Prostate gland (tissue), 2 donors: ENCODE measurements around the gene ING5. TPM values are rescaled to one million over a fixed set of nuclear protein-coding genes. Genes with fewer than 3 reads are reported as not detected.

Source experiments
- DNase-seq: peaks from one replicate; pipeline ENCODE4 v3.0.0-alpha.2; 2019; ENCODE audit warnings: low spot score
- H3K27ac ChIP-seq, 2 donors: fragments of 200-600 bp; sonication (generic); 2 replicates each; pipeline ENCODE4 v1.5.1; 2017 to 2019
- H3K27me3 ChIP-seq: fragments of 200-600 bp; sonication (generic); replicated peaks from 2 replicates; pipeline ENCODE4 v1.5.1; 2019; ENCODE audit not compliant: insufficient read depth
- H3K36me3 ChIP-seq, 2 donors: fragments of 200-600 bp; sonication (generic); 1 replicate in 1 of 2; 2 replicates in 1 of 2; pipeline versions ENCODE4 v1.5.1 to v1.8.1; 2017 to 2019
- H3K4me1 ChIP-seq: fragments of 200-600 bp; sonication (generic); replicated peaks from 2 replicates; pipeline ENCODE4 v1.5.1; 2019
- H3K4me3 ChIP-seq, 2 donors: fragments of 200-600 bp; sonication (generic); 2 replicates each; pipeline ENCODE4 v1.5.1; 2017 to 2019
- H3K9me3 ChIP-seq: fragments of 200-600 bp; sonication (generic); 2 replicates; pipeline ENCODE4 v1.5.1; 2017
- CTCF ChIP-seq, 4 experiments: fragments of 200-600 bp in 2 of 4; fragments of 450-650 bp in 2 of 4; sonication (generic) in 2 of 4; IDR thresholded peaks; 1 replicate in 3 of 4; 2 replicates in 1 of 4; pipeline ENCODE4 v1.5.1; 2016 to 2019; ENCODE audit warnings: antibody characterized with exemption in 4 of 4, mild to moderate bottlenecking in 2 of 4, moderate library complexity in 2 of 4
- POLR2A ChIP-seq: fragments of 450-650 bp; IDR thresholded peaks from one replicate; pipeline ENCODE4 v1.6.1; 2016; ENCODE audit warnings: antibody characterized with exemption, mild to moderate bottlenecking
- POLR2AphosphoS5 ChIP-seq: sonication (generic); formaldehyde crosslinking; IDR thresholded peaks from one replicate; pipeline ENCODE4 v1.6.1; 2017; ENCODE audit warnings: antibody characterized with exemption
- WGBS: methylation state at CpG from one replicate; pipeline ENCODE4 v1.1.5; 2018; 5-methylcytosine and 5-hydroxymethylcytosine counted together
- intact Hi-C: fragments of 100-400 bp; cut with DNase I; formaldehyde crosslinking; loops from one replicate; pipeline ENCODE4 v1.14.2; 2022
- total RNA-seq, 2 donors: library from RNA; depleted of rRNA; stranded (reverse); fragments of >200 nt; gene quantifications; one replicate each; pipeline ENCODE4 v1.1.0, GENCODE V29; 2016

Gene ING5
- total RNA-seq, 2 donors from 2014 or later, result 65.6 to 84.8 TPM

GRCh38 chr2:241672243-241673188 is 29.3 kb upstream of the ING5 start:
- peaks cover 0 to 9% of the 10 kb centered on the region in 2 donors for H3K36me3 ChIP-seq
- intact Hi-C loops, result no loop called here
- H3K27me3 ChIP-seq, result no peaks in the 10 kb centered on the region
- WGBS, result 90% methylated on average over 37 of the region's 42 CpGs
- TF ChIP-seq POLR2A (no peak), CTCF (IDR thresholded peaks at IDR 0.05) (no peak), POLR2AphosphoS5 (no peak)
- H3K4me1 ChIP-seq, result no peaks in the 10 kb centered on the region
- DNase-seq, result no peak
- H3K27ac ChIP-seq, result no peak overlapping the region
- H3K9me3 ChIP-seq, result no peaks in the 10 kb centered on the region
- H3K4me3 ChIP-seq, result no peak overlapping the region

- WGBS, result 95% methylated on average over 18 of the region's 18 CpGs
- no peaks in the 10 kb centered on the region for H3K9me3 ChIP-seq
- TF ChIP-seq POLR2AphosphoS5, result no peak
- TF ChIP-seq CTCF (IDR thresholded peaks at IDR 0.05), result no peak
- TF ChIP-seq POLR2A, result no peak
- no peaks in the 10 kb centered on the region for H3K4me1 ChIP-seq
- peaks cover 0 to 8% of the 10 kb centered on the region in 2 donors for H3K36me3 ChIP-seq
- intact Hi-C loops, result no loop called here
- DNase-seq, result no peak
- no peaks in the 10 kb centered on the region for H3K27me3 ChIP-seq
- H3K4me3 ChIP-seq, result no peak overlapping the region
- no peak overlapping the region for H3K27ac ChIP-seq
These were observed 28.6 kb upstream of the ING5 start for GRCh38 chr2:241673189-241673663.

- WGBS, result 73% methylated on average over 21 of the region's 21 CpGs
- no peak overlapping the region for H3K4me3 ChIP-seq
- H3K27me3 ChIP-seq, result no peaks in the 10 kb centered on the region
- H3K27ac ChIP-seq, result no peak overlapping the region
- no peaks in the 10 kb centered on the region for H3K9me3 ChIP-seq
- DNase-seq, result no peak
- TF ChIP-seq POLR2A (no peak), POLR2AphosphoS5 (no peak), CTCF (IDR thresholded peaks at IDR 0.05) (no peak)
- intact Hi-C loops, result no loop called here
- H3K4me1 ChIP-seq, result no peaks in the 10 kb centered on the region
- H3K36me3 ChIP-seq, result peaks cover 0 to 4% of the 10 kb centered on the region in 2 donors
These were observed 27.8 kb upstream of the ING5 start for GRCh38 chr2:241673797-241674725.

GRCh38 chr2:241675885-241676284 is 26.0 kb upstream of the ING5 start:
- Histone ChIP-seq H3K4me3 (no peak overlapping the region), H3K9me3 (no peaks in the 10 kb centered on the region), H3K27ac (no peak overlapping the region), H3K27me3 (no peaks in the 10 kb centered on the region), H3K4me1 (no peaks in the 10 kb centered on the region), H3K36me3 (peaks cover 0 to 4% of the 10 kb centered on the region in 2 donors)
- TF ChIP-seq POLR2A (no peak), CTCF (IDR thresholded peaks at IDR 0.05) (no peak), POLR2AphosphoS5 (no peak)
- WGBS, result 90% methylated on average over 17 of the region's 17 CpGs
- intact Hi-C loops, result no loop called here
- no peak for DNase-seq
